Measurements from ENCODE around the gene FBN2. TPM values are rescaled to one million over a fixed set of nuclear protein-coding genes. Genes with fewer than 3 reads are reported as not detected.
A peak's percentile ranks its signal among the peaks of the same experiment; 100 is the strongest.

Gene FBN2
- total RNA-seq (2014; rRNA removed; shearing (Covaris generic)) = 12.8 and 14.0 TPM in 2 replicates
- polyA plus RNA-seq (2015; cell fraction: cytosol; rRNA removed) = 2.2 and 3.3 TPM in 2 replicates
- 37.9 and 42.0 TPM in 2 replicates for polyA plus RNA-seq (2015; cell fraction: nucleus; rRNA removed)

GRCh38 chr5:128538000-128538249 lies at the start of gene FBN2:
TSS of gene FBN2 (minus strand) at chr5:128538245. CDS start at chr5:128537603, 642 bp downstream.
- no peak for DNase-seq (ENCODE audit: low read depth)

DNA sequence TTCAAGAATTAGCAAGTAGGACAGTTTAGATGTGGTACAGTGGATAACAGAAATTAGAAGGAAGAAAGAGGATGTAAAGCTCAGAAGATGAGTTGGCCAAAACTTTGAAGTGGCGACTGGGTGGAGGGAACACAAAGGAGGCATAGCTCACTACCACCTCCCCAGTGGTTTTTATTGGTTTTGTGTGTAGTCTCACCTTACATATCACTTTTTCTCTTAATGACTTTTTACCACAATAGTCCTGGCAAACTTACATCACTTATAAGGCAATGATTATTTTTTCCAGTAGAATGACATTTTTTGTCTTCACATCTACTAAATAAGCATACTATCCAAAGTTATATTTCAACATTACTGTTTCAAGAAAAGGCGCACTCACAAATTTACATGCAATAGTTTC lies 49.2 kb upstream of the FBN2 start:
- no peak for DNase-seq (ENCODE audit: low read depth)

DNA sequence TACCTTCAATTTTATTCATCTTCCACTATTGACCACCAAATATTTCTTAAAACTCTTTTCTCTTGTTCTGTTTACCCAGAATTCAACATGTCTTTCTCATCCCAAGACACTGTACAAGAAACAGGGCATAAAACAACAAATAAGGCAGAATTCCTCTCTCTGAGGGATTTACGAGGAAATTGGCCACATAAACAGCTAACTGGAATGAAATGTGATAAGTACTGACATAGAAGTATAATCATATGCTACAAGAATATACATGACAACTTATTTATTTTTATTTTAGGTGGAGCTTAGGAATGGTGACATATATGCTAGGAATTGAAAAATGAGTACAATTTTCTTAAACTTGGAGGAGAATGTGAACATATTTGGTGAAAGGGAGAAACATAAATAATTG lies 48.8 kb upstream of the FBN2 start:
- DNase-seq (ENCODE audit: low read depth) = no peak

- no peak for DNase-seq (ENCODE audit: low read depth)
Observed at GRCh38 chr5:128579639-128580038, 41.6 kb upstream of the FBN2 start.

- peak; percentile 50 for DNase-seq (ENCODE audit: low read depth)
Observed at GRCh38 chr5:128579093-128579492, 41.0 kb upstream of the FBN2 start.

- DNase-seq (ENCODE audit: low read depth) = peak; percentile 57
Observed at GRCh38 chr5:128574041-128574440, 36.0 kb upstream of the FBN2 start.

DNA sequence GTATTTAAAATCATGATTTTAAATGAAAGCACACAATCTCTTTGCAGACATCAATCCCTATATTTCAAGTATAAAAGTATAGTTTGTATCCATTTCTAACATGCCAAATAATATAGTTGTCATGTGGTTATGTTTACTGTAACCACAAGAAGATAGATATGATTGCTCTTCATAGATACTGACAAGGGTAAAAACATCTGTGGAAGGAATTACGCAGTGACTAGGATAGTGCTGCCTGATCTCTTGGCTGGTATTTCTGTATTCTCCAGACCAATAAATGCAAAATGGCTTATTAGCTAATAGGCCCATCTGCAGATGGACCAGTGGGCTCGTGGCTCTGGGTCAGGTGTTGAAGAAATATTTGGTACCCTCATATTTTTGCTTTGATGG lies 34.9 kb upstream of the FBN2 start:
- DNase-seq (ENCODE audit: low read depth) = no peak

DNA sequence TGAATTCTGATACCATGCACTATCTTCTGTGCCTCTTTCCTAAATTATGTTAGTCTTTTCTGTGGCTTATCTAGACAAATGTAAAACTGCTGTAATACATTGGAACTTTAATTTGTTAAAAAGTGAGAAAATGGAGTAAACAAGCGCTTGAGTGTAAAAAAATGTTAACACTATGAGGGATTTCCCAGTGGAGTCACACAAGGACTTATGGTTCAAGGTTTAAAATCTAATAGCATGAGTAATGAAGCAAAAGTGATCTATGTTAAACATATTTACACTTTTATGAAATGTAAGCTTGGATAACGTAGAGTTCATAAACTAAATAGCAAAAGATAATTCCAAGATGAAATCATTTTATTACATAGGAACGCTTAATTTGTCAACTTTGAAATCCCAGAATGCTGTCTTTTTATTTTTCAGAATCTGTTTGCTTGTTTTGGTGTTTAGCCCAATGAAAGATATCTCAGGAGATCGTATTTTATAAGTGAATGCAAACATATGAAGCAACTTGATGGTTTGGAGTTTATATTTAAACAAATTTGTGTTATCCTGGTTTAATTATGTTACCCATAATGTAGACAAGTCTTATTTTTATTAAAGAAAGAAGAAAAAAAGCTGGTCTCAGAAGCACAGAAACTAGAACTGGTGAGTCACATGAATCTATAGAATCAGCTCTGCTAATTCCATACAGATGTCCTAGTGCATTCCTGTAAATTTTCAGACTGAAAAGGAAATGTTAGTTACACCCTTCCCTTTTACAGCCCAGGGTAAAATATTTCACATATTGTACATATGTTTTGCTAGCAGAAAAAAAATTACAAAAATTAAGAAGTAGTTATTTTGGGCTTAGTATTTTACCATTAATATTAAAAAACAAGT lies 34.2 kb upstream of the FBN2 start:
- no peak for DNase-seq (ENCODE audit: low read depth)

GRCh38 chr5:128566178-128566577 lies 28.1 kb upstream of the FBN2 start:
- no peak for DNase-seq (ENCODE audit: low read depth)

- DNase-seq (ENCODE audit: low read depth) = peak; percentile 20
Observed at GRCh38 chr5:128559300-128560297, 21.6 kb upstream of the FBN2 start.

GRCh38 chr5:128553747-128554146 lies 15.7 kb upstream of the FBN2 start:
- no peak for DNase-seq (ENCODE audit: low read depth)

DNA sequence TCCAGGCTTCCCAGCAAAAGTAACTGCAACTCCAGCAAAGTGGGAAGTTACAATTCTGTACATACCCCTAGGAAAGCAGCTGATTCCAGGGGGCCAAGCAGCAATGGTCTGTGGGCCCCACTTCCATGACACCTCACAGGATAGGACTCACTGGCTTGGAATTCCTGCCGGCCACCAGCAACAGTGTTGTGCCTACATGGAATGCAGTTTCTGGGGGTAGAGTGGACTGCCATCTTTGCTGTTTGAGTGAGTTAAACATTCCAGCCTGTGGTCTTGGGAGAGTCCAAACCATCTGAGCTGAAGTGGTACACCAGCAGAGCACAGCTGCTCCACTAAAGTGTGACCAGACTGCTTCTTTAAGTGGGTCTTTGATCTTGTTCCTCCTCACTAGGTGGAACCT lies 13.4 kb upstream of the FBN2 start:
- DNase-seq (ENCODE audit: low read depth) = peak; percentile 64

DNA sequence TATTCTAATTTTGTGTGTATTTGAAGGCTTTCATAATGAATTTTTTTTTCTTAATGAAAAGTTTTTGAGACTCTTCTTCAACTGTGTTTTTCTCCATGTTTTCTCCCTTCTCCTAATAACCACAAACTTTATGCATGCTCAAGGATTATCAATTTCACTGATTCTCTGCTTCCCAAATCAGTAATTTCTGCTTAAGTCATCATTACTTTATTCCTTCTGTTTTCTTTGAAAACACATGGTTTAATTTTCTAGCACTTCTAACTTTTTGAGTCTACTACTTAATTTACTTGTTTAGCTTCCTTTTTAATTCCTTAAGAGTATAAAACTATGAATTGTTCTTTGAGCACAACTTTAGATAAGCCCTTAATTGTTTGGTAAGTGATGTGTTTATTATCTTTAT lies 11.5 kb upstream of the FBN2 start:
- DNase-seq (ENCODE audit: low read depth) = no peak

DNA sequence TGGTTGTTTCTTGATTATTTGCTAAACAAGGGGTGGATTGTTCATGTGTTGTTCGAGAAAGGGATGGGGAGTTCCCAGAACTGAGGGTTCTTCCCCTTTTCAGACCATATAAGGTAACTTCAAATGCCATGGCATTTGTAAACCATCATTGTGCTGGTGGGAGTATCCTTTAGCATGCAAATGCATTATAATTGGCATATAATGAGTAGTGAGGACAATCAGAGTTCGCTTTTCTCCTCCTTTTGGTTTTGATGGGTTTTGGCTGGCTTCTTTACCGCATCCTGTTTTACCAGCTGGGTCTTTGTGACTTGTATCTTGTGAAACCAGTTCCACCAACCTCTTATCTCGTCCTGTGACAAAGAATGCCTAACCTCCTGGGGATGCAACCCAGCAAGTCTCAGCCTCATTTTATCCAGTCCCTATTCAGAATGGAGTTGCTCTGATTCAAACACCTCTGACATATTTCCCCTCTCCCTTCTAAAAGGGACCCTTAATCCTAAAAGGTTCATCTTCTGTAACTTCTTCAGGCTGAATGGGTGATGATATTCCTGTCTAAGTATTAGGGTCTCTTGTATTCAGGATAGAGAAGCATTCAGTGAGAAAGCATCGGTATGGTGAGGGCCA lies 8.7 kb upstream of the FBN2 start:
- peak; percentile 10 for DNase-seq (ENCODE audit: low read depth)

- DNase-seq (ENCODE audit: low read depth) = no peak
Observed at GRCh38 chr5:128541385-128541784, 3.3 kb upstream of the FBN2 start.

GRCh38 chr5:128539038-128539429 lies 989 bp upstream of the FBN2 start:
- DNase-seq (ENCODE audit: low read depth) = no peak

GRCh38 chr5:128538250-128539037 lies 399 bp upstream of the FBN2 start:
- DNase-seq (ENCODE audit: low read depth) = peak; percentile 62

- DNase-seq (ENCODE audit: low read depth) = peak; percentile 45
Observed at GRCh38 chr5:128537221-128537999, 635 bp downstream of the FBN2 start.

DNA sequence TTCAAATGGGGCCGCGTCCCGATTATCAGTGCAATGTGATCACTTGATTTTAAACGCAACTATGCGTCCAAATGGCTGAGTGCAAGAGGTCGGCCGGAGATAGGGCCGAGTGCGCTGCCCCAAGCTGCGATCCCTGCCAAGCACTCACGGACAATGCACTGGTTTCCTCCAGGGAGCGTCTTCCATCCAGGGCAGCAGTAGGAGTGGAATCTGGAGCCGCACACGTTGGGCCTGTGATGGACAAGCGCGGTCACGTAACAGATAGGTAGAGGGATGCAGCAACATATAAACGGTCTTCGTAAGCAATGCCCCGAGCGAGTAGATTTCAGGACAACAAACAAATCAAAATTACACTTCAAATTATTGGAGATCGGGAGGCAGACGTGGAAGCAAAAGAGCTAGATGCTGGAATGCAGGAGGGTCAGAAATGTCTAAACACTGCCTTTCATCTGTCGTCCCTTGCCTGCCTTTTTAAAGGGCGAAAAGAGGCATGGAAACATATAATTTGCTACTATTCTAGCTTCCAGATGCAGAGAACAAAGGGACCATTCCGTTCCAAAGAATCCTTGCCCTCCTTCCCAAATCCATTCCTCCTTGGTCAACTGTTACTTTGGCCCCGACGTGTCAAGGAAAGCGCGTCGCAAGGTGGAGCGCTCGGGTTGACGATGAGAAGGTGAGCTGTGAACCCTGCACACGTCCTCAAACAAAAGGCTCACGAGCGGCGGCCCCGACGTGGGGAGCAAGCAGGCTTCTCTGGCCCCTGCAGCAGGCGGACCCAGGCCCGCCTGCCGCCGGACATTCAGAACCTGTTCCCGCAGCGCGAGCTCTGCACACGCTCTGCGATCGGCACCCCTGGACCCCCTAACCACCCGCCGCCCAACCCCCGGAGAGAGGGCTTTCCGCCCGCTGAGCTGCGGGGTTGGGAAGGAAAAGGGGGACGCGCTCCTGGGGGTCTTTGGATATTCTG lies 1.5 kb downstream of the FBN2 start:
- DNase-seq (ENCODE audit: low read depth) = no peak

Data from HT1080 (cell line).